NCI-H524 treated with DMSO at 0.1 percent for 48 hours (cell line): Measurements from ENCODE around the gene GOLGA7B.
A peak's percentile ranks its signal among the peaks of the same experiment; 100 is the strongest.

ENCODE experiments used
- DNase-seq: peaks from one replicate; lab custom pipeline; 2025; lab: John Stamatoyannopoulos, UW

The GOLGA7B gene

DNA sequence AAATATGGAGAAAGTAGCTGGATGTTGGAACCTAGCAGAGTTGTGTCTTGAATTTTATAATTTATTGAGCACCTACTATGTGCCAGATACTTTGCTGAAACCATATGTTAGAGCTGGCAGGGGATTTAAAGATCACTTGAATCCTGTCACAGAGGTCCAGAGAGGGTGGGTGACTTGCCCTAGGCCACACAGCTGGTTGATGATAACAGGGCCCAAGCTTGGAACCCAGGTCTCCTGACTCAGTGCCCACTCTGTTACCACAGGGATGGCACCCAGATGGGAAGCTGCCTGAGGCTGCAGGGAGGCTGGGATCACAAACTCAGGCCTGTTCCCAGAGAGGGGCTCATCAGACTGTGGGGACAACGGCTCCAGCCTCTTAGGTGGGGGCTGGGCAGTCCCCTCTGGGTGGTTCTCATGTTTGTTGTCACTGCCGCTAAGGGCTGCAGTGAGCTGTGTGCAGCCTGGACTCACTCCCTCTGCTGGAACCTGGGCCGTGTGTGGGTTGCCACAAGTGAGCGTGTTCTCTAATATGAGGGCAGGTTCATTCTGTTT is 18.6 kb downstream of the GOLGA7B start:
- no peak for DNase-seq

DNA sequence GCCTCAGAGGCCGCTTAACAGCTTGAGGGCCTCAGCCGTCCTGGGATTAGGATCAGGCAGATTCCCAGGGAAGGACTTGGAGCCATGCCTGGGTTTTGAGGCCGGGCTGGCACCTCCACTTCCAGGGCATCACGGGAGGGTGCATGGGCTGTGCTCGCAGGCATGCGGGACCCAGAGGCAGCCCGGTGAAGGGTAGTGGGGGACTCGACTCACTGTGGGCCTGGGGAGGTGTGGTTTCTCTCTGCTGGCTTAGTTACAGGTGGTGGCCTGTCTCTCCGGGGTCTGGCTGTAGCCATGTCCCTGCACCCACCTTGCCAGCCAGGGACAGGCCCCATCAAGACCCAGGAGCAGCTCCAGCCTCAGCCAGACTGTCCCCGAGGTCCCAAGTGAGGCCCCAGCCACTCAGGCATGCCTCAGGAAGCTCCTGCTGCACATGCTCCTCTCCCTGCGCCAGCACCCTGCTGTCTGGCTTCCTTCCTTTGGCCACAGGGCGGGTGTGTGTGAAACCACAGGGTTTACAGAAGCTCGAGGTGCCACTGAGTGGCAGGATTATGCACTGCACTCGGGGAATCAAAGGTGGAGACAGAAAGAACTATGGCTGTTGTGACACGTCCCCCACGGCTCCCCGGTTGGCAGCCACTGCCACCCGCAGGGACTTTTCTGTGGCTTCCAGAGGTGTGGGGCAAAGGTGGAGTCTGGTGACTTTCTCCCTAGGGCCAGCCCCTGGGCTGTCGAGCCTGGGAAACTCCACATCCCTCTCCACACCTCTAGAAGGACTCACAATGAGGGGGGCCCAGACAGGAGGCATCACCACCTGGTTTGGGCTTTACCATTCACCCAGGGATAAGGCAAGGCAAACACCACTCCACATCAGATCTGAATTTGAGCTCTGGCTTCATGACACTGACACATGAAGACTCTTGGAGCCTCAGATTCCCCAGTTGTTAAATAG is 19.7 kb downstream of the GOLGA7B start:
- DNase-seq: no peak

DNA sequence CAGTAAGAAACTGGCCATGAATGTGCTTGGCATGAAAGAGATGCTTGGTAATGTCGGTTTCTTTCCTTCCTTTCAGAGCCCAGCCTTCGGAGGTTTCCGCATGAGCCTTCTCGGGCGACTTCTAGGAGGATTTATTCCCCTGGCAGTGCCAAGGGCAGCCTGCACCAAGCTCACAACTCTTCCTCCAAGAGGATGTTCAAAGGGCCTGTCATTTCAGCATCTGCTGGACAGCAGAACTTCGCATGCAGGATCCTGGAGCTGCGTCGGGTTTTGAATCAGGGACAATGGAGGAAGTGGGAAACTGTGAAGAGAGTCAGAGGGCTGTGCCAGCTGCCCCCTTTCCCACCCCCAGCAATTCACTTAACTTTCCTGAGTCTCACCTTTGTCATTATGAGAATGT is 21.3 kb downstream of the GOLGA7B start:
- DNase-seq: no peak

DNA sequence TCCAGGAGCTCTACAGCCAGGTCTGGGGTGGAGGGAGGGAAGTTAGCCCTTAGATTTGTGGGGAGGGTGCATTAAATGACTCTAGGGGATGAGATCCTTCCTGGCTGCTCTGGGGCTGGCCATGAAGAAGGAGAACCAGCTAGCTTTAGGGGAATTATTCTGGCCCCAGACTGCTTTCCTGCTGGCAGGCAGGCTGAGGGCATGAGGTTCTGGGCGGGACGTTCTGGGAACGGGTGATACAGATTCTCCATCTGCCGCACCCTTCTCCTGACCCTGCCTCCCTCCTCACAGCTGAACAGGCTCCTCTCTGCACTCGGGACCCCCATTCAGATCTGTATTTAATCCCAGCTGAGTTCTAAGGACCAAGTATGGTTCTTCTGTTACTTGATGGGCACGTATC is 23.9 kb downstream of the GOLGA7B start:
- no peak for DNase-seq

DNA sequence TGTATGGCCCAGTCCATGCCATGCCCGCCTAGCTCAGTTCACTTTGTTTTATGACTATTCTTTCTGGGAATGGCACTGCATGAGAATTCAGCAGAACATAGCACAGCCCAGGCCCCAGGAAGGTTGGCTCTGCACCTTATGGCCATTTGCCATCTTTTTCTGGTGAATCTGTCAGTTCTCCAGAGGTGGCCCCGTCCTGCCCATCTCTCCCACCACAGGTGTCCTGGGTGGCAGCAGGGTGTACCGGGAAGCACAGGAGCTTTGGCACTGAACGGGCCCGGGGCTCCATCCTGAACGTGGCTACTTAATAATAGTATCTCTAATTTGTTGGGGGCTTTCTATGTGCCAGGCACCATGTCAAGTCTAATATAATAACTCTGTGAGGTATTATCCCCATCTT is 24.7 kb downstream of the GOLGA7B start:
- DNase-seq: no peak

DNA sequence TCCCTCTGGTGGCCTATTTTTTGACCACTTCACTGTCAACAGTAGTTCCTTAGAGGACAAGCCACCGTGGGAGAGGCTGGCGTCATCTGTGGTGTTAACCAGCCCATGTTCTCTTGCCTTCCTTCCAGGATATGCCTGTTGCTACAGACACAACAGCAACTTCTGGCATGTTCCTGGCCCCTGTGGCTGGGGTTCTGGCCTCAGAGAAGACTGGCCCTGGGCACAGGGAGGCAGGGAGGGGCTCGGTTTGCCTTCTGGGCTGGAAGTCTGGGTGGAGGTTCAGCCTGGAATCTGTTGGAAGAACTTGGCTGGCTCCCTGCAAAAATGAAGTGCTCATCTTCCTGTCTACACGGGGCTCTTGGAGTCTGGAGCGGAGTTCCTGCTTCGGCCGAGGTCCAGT is 25.7 kb downstream of the GOLGA7B start:
- no peak for DNase-seq

DNA sequence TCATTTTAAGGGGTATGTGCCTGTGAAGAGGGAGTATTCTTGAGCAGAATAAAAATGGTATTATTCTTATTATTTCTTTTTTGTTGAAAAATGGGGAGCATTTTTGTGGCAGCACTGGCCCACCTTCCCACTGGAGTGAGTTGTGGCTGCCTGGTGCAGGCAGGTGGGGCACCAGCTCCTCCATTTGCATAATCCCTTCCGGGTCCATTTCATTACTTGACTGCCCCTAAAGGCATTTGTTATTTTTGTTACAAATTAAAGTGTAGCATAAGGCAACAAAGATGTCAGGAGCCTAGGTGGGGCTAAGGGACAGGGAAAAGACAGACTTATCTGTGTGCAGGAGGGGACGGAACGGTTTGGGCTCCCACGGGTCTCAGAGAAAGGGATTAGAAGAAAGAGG is 26.8 kb downstream of the GOLGA7B start:
- DNase-seq: peak; percentile 23

DNA sequence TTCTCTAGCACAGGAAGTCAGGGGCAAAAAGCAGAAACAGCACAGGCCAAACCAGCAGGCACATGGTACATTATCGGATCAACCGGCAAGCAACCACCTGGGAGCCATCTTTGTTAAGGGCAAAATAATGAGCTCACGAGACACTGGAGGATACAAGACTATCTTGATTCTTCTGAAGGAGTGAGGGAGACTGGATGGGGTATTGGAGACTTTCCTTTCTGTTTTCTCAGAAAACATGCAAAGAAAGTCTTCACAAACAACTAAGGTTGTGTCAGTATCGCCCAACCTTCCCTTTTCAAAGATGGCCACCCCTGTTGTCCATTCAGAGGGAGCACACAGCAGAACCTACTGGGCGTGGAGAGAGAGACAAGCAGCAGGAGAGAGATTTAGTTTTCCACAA is 29.6 kb downstream of the GOLGA7B start:
- no peak for DNase-seq

DNA sequence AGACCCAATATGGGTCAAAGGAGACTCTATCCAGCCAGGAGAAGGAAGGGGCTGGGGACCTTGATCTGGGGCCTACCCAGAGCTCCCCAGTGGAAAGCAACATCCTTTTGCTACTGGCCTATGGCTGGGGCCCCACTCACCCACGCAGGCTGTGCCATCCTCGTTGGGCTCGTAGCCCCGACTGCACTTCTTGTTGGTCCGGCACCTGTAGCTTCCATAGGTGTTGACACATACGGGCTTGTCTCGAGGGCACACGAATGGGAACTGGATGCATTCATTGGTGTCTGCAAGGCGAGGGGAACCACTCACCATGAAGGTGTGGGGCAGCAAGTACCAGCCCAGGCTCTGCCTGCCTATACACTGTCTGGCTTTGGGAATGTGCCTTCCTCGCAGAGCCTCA is 30.5 kb downstream of the GOLGA7B start:
- no peak for DNase-seq

DNA sequence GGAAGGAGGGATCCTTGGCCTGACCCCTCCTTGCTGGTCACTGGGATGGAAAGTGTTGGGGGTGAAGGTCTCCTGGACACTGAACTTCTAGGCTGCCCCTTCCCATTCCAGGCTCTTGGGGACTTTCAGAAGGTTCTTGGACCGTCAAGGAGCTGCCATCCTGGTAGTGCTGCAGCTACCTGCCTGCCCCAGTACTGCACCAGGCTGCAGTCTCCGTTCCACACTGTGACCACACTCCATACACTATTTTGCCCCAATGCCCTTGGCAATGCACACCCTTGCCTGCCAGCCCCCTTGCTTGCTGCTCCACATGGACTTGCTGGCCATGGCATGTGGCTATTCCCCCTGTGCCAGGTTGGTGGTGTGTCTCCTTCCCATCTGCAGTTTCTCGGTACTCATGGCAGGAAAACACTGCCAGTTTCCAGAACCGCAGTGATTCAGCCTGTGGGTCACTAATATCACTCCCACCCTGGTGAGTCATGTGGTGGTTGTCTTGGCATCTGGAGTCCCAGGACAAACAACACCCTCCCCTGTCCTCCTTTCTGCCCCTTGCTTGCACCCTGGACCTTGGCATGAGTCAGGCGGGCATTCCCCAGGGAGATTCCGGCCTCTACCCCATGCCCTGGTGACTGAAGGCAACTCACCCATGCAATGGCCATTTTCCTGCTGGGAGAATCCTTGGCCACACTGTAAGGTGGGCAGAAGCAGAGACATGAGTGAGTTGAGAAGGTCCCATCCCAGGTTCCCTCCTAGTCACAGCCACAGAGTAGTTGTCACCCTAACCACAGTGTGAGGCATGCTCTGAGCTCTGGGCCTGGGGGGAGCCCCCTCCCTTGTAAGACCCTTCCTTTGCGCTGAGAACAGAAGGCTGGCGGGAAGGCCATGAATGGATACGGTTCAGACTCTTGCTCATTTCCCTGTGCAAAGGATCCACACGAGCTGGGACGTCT is 32.8 kb downstream of the GOLGA7B start:
- DNase-seq: no peak

DNA sequence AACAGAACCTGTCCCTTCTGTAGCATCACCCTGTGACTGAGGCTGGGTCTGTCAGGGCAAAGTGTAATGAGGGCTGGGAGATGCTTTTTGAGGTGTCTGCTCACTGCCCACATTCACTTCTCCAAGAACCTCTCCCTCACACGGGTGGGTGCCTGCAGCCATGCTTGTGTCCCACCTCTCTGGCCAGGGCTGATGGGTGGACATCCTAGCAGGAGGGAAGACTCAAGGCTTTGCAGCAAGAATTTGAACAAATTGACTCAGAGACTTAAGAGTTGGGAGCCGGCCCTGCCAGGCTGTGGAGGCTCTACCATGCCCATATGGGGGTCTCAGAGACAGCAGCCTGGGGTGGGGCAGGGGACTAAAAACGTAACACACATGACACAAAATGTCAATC is 33.4 kb downstream of the GOLGA7B start:
- no peak for DNase-seq

DNA sequence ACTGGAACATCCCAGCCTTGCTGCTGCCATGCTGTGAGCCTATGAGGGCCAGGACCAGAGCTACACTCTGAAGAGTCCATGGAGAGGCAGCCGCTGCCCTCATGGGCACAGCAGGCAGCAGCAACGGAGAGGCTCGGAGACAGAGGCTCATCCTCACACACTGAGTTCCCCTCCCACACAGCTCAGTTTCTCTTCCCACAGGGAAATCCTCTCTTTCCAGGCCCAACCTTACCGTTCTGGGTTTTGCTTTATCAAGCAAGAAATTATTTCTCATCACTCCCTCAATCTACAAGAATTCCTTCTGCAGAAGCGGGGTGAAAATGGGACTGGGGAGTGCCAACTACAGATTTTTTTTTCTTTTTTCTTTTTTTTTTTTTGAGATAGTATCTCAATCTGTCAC is 36.6 kb downstream of the GOLGA7B start:
- no peak for DNase-seq

DNA sequence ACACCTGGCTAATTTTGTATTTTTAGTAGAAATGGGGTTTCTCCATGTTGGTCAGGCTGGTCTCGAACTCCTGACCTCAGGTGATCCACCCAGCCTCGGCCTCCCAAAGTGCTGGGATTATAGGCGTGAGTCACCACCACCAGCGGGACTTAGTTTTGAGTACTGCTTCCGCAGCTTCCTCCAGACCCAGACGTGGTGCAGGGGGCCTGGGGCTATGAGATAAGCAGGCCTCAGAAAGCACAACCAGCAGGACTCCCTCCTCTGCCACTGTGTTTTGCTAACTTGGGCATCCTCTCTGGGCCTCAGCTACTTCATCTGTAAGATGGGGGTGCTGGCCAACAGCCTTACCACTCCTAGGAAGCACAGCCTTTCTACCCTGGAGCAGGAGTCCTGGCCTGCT is 37.8 kb downstream of the GOLGA7B start:
- DNase-seq: no peak

DNA sequence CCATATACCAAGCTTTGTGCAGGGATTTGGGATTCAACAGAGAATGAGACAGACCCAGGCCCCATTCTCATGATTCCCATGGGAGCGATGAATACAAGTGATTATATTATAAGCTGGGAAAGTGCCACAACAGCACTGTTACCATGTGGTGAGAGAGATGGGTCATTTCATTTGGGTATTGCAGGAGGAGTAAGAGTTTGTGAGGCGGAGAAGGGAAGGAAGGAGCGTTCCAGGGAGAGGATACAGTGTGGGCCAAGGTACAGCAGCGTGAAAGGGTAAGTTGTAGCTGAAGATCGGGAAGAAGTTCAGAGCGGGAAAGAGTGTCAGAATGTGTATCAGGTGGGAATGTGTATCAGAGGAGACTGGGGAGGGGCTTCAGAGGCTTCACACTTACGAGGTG is 38.5 kb downstream of the GOLGA7B start:
- no peak for DNase-seq

DNA sequence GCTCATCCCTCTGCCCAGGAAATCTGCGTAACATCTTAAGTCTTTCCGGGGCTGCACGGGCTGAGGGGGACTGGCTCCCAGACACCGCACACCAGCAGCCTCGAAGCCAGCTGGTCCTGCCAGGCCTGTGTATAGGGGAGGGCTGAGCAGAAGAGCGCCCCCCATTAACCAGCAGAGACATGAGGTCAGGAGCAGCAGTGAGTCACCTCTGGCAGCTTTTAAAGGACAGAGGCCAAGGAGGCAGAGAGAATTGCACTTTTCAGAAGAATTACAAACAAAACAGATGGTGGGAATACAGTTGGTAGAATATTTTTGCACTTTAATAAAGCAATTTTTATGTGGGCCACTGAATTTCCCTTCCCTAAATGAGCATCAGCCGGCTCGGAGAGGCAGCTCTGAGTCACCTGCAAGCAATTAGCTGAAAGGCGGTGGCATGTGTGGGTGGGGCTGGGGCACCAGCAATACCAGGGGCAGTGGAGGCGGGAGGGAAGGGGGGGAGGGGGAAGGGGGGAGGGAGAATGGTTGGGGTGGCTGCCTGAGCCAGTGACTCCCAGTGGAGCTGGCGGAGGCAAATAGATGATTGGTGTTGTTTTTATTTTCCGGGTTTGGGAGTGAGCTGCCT is 39.1 kb downstream of the GOLGA7B start:
- no peak for DNase-seq

DNA sequence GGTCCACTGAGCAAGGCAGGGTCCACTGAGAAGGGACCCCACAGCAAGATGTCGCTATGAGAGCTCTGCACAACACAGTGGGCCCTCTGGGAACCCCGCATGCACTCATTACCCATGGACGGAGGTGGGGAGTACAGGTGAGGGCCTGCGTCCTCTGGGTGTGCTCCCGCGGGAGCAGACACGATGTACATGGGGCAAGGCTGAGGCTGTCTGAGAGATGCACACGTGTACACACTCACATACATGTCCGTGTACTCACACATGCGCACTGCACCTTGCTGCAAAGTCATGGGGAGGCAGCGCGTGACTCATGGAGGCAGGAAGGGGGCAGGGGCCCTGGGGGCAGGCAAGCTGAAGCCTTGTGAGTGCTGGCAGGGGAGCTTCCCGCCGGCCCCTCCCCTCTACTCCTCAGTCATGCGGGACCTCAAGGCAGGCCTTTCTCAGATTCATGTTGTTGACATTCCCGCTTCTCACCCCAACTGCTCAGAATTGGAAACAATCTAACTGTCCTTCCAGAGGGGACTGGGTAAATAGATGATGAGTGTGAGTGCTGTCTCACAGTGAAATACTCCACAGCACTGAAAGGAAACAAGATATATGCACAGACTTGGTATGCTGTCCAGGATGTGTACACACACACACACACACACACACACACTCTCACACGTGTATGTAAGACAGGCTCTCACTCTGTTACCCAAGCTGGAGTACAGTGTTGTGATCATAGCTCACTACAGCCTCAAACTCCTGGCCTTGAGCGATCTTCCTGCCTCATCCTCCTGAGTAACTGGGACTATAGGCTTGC is 40.0 kb downstream of the GOLGA7B start:
- DNase-seq: no peak

DNA sequence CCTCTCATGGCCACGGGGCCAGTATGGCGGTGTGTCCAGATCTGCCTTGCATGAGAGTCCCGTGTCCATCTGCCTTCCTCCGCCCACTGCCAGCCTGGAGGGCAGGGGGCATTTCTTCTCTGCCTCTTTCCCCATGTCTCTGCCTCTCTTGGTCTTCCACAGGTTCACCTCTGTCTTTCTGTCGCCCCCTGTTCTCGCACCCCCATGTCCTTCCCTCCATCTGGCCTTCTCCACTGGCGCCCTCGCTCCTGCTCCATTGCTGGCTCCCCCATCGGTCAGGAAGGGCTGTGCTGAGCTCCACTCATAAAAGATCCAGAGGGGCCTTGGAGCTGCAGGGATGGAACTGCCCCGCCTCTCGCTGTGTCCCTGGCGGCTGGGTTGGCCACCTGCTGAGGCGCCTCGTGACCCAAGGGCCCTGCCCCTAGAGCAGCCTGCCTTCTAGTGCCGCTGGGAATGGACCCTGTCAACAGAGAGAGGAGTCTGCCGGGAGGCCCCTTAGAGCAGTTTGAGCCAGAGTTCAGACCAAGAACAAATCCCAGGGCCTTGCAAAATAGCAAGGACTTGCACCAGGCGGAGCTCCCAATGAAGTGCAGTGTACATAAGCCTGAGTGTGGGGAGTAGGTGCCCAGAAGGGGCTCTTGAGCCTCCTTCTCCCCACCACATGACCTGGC is 42.0 kb downstream of the GOLGA7B start:
- DNase-seq: no peak

DNA sequence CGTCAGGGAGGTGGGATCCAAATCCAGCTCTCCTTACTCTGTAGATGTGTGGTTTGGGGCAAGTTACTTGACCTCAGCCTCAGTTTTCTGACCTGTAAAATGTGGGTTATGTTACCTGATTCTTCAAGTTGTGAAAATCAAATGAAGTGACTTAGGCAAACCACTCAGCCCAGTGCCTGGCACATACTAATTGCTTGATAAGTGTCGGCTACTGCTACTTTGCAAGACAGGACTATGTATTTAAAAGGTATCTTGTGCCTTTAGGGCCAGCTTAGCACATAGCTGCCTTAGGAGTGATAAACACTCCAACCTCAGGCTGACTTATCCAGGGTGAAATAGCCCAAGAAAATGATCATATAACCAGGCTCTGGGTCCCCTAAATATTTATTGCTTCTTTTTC is 42.9 kb downstream of the GOLGA7B start:
- no peak for DNase-seq

DNA sequence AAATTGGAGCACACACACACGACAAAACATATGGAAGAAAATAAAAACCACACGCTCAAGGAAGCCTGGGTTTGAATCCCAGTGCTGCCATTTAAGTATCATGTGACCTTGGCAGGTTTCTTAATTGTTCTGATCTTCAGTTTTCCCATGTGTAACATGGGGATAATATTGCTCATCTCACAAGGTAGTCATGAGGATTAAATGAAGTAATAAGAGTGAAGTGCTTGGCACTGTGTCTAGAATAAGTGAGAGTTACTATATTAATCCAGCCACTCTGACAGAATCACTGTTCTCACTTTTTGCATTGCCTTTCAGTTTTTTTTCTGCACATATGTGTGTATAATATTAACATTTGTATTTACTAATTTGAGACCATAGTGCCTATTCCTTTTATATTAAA is 43.3 kb downstream of the GOLGA7B start:
- no peak for DNase-seq

DNA sequence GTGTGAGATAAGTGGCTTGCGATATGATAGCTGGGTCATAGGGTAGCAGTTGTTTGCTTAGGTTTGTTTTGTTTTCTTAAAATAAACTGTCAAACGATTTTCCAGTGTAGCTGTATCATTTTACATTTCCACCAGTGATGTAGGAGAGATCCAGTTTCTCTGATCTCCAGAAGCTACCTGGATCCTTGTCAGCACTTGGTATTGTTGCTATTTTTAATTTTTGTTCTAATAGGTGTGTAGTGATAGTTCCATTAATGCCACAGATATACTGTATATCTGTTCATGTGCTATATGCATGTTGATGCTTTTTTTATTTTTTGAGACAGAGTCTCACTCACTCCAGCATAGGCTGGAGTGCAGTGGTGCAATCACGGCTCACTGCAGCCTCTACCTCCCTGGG is 44.4 kb downstream of the GOLGA7B start:
- DNase-seq: no peak

DNA sequence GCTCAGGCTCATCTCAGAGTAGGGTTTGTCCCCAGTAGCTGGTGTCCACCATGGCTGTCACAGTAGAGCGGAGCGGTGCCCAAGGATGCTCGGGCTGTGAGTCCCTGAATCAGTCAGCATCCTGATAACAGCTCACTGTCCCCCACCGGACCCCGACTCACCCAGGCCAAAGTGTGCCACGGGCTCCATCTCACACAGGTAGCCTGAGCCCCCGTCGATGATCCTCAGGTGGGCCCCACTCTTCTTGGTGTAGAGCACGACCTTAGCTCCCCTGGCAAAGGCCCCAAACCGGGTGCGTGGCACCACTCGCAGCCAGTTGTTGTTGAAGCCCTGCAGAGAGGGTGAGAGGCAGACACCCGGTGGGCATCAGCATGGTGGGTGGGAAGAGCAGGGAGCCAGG is 45.4 kb downstream of the GOLGA7B start:
- DNase-seq: no peak
